IMR-90 (cell line): ENCODE results near the gene RGR. TPM values are rescaled to one million over a fixed set of nuclear protein-coding genes. Genes with fewer than 3 reads are reported as not detected.

Source experiments
- polyA plus RNA-seq, 3 experiments: library from polyadenylated mRNA; depleted of rRNA; stranded (reverse); fragments of >200 nt; gene quantifications; 2 replicates each; pipeline ENCODE4 v1.2.3, GENCODE V29; 2012; ENCODE audit warnings: low replicate concordance in 1 of 3
- total RNA-seq: library from RNA; depleted of rRNA; stranded (reverse); fragments of >200 nt; gene quantifications from 2 replicates; pipeline ENCODE4 v1.2.3, GENCODE V29; 2012; rRNA removed

Gene RGR
- total and polyA plus RNA-seq, 2 of the 4 experiments (the other 2 are of a cell fraction): not detected

Other genes starting within 250 kb of the RGR start
- gene GHITM, start 105.5 kb upstream of the RGR start, total RNA-seq: 185 and 186 TPM in 2 replicates
- gene GHITM, start 105.5 kb upstream of the RGR start, polyA plus RNA-seq (2012; rRNA removed): 91.9 and 103 TPM in 2 replicates
- gene GPR15LG, start 71.3 kb upstream of the RGR start, total RNA-seq: not detected in 2 replicates
- gene GPR15LG, start 71.3 kb upstream of the RGR start, polyA plus RNA-seq (2012; rRNA removed): not detected in 2 replicates
- not detected in 2 replicates for gene CDHR1, start 50.5 kb upstream of the RGR start, total RNA-seq
- gene CDHR1, start 50.5 kb upstream of the RGR start, polyA plus RNA-seq (2012; rRNA removed): not detected in 2 replicates
- gene LRIT2, start 19.5 kb upstream of the RGR start, total RNA-seq: not detected in 2 replicates
- not detected in 2 replicates for gene LRIT2, start 19.5 kb upstream of the RGR start, polyA plus RNA-seq (2012; rRNA removed)
- not detected in 2 replicates for gene LRIT1, start 3.5 kb upstream of the RGR start, total RNA-seq
- gene LRIT1, start 3.5 kb upstream of the RGR start, polyA plus RNA-seq (2012; rRNA removed): not detected in 2 replicates
- 27.8 and 31.7 TPM in 2 replicates for gene CCSER2, start 83.5 kb downstream of the RGR start, total RNA-seq
- 18.0 and 20.4 TPM in 2 replicates for gene CCSER2, start 83.5 kb downstream of the RGR start, polyA plus RNA-seq (2012; rRNA removed)